ENCODE measurements around the gene KLHDC7A. TPM values are rescaled to one million over a fixed set of nuclear protein-coding genes. Genes with fewer than 3 reads are reported as not detected.

Gene KLHDC7A
- polyA plus RNA-seq, 1 experiment, result not detected

DNA sequence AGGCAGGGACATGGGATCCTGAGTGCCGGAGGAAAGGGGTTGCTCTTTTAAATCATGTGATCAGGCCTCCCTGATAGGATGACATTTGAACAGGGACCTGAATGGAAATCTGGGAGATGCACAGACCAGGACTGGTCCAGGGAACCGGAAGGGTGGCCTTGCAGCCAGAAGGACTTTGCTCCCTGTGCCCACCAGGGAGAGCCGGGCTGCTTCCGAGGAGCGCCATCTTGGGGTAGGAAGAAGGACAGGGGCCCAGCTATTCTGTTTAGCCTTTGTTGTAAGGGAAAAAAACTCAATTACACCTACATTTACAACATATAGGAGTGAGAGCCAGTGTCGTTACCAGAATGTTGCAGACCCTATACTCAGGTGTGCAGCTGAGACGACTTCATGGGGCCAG lies 5.5 kb downstream of the KLHDC7A start:
- DNase-seq (ENCODE audit: low read depth), result no peak
- CTCF ChIA-PET, result no interaction called here
- Histone ChIP-seq H3K27me3 (ENCODE audit: control insufficient read depth, insufficient read depth, low read length) (no peaks in the 10 kb centered on the region), H3K4me3 (ENCODE audit: low read depth, low read length) (no peak overlapping the region), H3K36me3 (ENCODE audit: control insufficient read depth, insufficient read depth, low read length) (no peaks in the 10 kb centered on the region)
- POLR2A ChIA-PET, result no interaction called here
- TF ChIP-seq, protein P1, sequence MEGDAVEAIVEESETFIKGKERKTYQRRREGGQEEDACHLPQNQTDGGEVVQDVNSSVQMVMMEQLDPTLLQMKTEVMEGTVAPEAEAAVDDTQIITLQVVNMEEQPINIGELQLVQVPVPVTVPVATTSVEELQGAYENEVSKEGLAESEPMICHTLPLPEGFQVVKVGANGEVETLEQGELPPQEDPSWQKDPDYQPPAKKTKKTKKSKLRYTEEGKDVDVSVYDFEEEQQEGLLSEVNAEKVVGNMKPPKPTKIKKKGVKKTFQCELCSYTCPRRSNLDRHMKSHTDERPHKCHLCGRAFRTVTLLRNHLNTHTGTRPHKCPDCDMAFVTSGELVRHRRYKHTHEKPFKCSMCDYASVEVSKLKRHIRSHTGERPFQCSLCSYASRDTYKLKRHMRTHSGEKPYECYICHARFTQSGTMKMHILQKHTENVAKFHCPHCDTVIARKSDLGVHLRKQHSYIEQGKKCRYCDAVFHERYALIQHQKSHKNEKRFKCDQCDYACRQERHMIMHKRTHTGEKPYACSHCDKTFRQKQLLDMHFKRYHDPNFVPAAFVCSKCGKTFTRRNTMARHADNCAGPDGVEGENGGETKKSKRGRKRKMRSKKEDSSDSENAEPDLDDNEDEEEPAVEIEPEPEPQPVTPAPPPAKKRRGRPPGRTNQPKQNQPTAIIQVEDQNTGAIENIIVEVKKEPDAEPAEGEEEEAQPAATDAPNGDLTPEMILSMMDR (IDR thresholded peaks at IDR 0.05; ENCODE audit: insufficient read depth, low read depth, low read length), result no peak

DNA sequence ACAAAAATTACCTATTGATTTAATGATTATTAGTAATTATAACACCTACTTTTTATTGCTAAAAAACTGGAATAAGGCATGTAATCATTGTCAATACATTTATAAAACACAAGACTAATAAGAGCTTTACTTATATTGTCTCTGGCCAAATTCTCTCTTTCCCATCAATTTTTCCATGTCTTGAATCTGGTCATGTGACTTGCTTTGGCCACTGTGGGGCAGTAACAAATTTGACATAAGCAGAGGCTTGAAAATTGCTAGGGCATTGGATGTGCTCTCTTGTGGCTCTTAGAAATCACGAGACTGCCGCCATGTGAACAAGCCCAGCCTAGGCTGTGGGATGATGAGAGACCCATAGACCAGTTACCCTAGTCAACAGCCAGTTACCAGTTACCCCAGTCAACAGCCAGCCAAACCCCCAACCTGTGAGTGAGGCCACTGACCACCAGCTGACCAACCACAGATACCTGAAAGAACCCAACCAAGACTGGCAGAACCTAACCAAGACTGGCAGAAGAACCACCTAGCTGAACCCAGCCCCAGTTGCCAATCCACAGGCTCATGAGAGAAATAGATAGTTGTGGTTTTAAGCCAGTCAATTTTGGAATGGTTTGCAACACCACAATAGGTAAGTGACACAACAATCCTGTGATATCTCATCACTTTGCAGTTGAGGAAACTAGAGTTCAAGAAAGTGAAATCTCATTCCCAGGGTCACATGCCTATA lies 8.8 kb downstream of the KLHDC7A start:
- H3K36me3 ChIP-seq (ENCODE audit: control insufficient read depth, insufficient read depth, low read length), result no peaks in the 10 kb centered on the region
- TF ChIP-seq, protein P1 (IDR thresholded peaks at IDR 0.05; ENCODE audit: insufficient read depth, low read depth, low read length), result no peak
- no peaks in the 10 kb centered on the region for H3K27me3 ChIP-seq (ENCODE audit: control insufficient read depth, insufficient read depth, low read length)
- ChIA-PET CTCF (no interaction called here), POLR2A (no interaction called here)
- H3K4me3 ChIP-seq (ENCODE audit: low read depth, low read length), result no peak overlapping the region
- DNase-seq (ENCODE audit: low read depth), result no peak

DNA sequence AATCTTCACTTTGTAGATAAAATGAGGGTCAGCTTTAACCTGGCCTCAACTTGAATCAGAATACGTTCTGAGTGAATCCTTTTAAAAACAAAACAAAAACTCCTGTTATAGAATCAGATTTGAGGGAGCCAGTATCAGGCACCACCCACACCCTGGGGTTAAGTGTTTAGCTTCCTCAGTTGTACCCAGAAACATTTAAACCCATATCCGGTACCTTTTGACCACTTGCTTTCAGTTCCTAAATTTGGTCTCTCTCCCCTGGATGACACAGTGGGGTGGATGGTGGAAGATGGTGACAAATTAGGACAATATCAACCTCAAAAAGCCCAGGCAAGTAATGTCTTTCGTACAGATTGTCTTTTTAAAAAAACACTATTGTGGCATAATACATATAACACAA lies 10.4 kb downstream of the KLHDC7A start:
- CTCF ChIA-PET, result no interaction called here
- Histone ChIP-seq H3K4me3 (ENCODE audit: low read depth, low read length) (no peak overlapping the region), H3K36me3 (ENCODE audit: control insufficient read depth, insufficient read depth, low read length) (no peaks in the 10 kb centered on the region), H3K27me3 (ENCODE audit: control insufficient read depth, insufficient read depth, low read length) (no peaks in the 10 kb centered on the region)
- DNase-seq (ENCODE audit: low read depth), result no peak
- POLR2A ChIA-PET, result no interaction called here
- TF ChIP-seq, protein P1 (IDR thresholded peaks at IDR 0.05; ENCODE audit: insufficient read depth, low read depth, low read length), result no peak

DNA sequence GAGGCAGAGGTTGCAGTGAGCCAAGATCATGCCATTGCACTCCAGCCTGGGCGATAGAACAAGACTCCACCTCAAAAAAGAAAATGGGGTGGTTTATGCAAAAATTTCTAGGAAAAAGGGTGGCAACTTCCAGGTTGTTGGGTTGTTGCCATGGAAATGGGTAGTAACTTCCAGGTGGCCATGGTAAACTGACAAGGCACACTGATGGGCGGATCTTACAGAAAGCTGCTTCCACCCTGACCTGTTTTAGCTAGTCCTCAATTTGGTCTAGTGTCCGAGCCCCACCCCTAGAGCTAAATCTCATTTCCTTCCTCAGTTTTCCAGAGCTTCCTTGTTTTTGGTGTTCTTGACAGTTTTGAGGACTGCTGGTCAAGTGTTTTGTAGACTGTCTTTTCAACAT lies 13.6 kb downstream of the KLHDC7A start:
- TF ChIP-seq, protein P1 (IDR thresholded peaks at IDR 0.05; ENCODE audit: insufficient read depth, low read depth, low read length), result no peak
- Histone ChIP-seq H3K27me3 (ENCODE audit: control insufficient read depth, insufficient read depth, low read length) (no peaks in the 10 kb centered on the region), H3K36me3 (ENCODE audit: control insufficient read depth, insufficient read depth, low read length) (no peaks in the 10 kb centered on the region), H3K4me3 (ENCODE audit: low read depth, low read length) (no peak overlapping the region)
- DNase-seq (ENCODE audit: low read depth), result no peak
- ChIA-PET POLR2A (no interaction called here), CTCF (no interaction called here)

DNA sequence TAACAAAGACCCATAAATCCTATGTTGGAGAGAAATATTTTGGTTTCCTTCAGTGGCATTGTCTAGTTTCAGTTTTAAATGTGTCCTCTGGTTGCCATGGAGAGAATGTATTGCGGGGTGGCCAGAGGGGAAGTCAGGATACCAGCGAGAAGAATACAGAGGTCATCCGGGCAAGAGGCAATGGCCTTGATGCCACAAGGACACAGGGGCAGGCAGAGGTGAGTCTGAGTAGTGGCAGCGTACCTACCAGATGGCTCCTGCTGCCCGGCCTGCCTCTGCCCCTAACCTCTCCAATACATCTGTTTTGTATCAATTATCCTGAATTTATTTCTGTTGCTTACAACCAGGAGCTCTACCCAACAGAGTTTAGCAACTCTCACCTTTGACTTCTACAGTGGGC lies 14.9 kb downstream of the KLHDC7A start:
- DNase-seq (ENCODE audit: low read depth), result no peak
- ChIA-PET CTCF (no interaction called here), POLR2A (no interaction called here)
- Histone ChIP-seq H3K27me3 (ENCODE audit: control insufficient read depth, insufficient read depth, low read length) (no peaks in the 10 kb centered on the region), H3K4me3 (ENCODE audit: low read depth, low read length) (no peak overlapping the region), H3K36me3 (ENCODE audit: control insufficient read depth, insufficient read depth, low read length) (no peaks in the 10 kb centered on the region)
- TF ChIP-seq, protein P1 (IDR thresholded peaks at IDR 0.05; ENCODE audit: insufficient read depth, low read depth, low read length), result no peak
